WTC11 (cell line): ENCODE measurements around the gene OTOGL. TPM values are rescaled to one million over a fixed set of nuclear protein-coding genes. Genes with fewer than 3 reads are reported as not detected.

ENCODE experiments used
- ATAC-seq: fragments of 200-7000 bp; cut with Tn5 transposase; 2 replicates; pipeline ENCODE4 v1.10.0; 2021; ENCODE audit warnings: mild to moderate bottlenecking, moderate library complexity
- CTCF ChIA-PET: fragments of 300-600 bp; sonication (Branson Sonifier 250); formaldehyde crosslinking; loops from one replicate; lab custom pipeline; 2021; ENCODE audit warnings: antibody characterized with exemption; lab: Charles Lee
- POLR2A ChIA-PET: fragments of 350-600 bp; sonication (Branson Sonifier 250); formaldehyde crosslinking; loops from one replicate; lab custom pipeline; 2021; ENCODE audit warnings: antibody characterized with exemption; lab: Charles Lee
- DNase-seq: peaks from one replicate; pipeline ENCODE4 v3.0.0; 2021; ENCODE audit warnings: low spot score
- H3K27ac Mint-ChIP-seq: 2 replicates; pipeline ENCODE4 v1.8.0; 2021; ENCODE audit warnings: mixed read lengths
- H3K27me3 Mint-ChIP-seq: 2 replicates; pipeline ENCODE4 v1.8.0; 2021; ENCODE audit warnings: low read depth, mild to moderate bottlenecking, moderate library complexity, mixed read lengths
- H3K36me3 Mint-ChIP-seq: 2 replicates; pipeline ENCODE4 v1.8.0; 2021; ENCODE audit warnings: mixed read lengths
- H3K4me1 Mint-ChIP-seq: 2 replicates; pipeline ENCODE4 v1.8.0; 2022; ENCODE audit warnings: mixed read lengths
- H3K4me3 Mint-ChIP-seq: 2 replicates; pipeline ENCODE4 v1.8.0; 2021; ENCODE audit warnings: mild to moderate bottlenecking, moderate library complexity, mixed read lengths
- H3K9me3 Mint-ChIP-seq: 2 replicates; pipeline ENCODE4 v1.8.0; 2021; ENCODE audit warnings: mixed read lengths
- ATF1 ChIP-seq: sonication (generic); formaldehyde crosslinking; IDR thresholded peaks from 2 replicates; pipeline ENCODE4 v1.8.1; 2023; ENCODE audit warnings: mild to moderate bottlenecking, moderate library complexity, missing genetic modification reagents
- CBFB ChIP-seq: sonication (generic); formaldehyde crosslinking; IDR thresholded peaks from 2 replicates; pipeline ENCODE4 v1.8.1; 2022; ENCODE audit warnings: mild to moderate bottlenecking, low read depth, missing genetic modification reagents
- CREB1 ChIP-seq: sonication (generic); formaldehyde crosslinking; IDR thresholded peaks from 2 replicates; pipeline ENCODE4 v1.8.0; 2023; ENCODE audit warnings: mild to moderate bottlenecking, missing genetic modification reagents
- FOXJ3 ChIP-seq: sonication (generic); formaldehyde crosslinking; IDR thresholded peaks from 2 replicates; pipeline ENCODE4 v1.9.0; 2021; ENCODE audit warnings: missing genetic modification reagents, mild to moderate bottlenecking, borderline replicate concordance
- FOXP1 ChIP-seq: sonication (generic); formaldehyde crosslinking; IDR thresholded peaks from 2 replicates; pipeline ENCODE4 v1.8.0; 2022; ENCODE audit warnings: missing genetic modification reagents, mild to moderate bottlenecking, moderate library complexity, borderline replicate concordance
- GABPB1 ChIP-seq: sonication (generic); formaldehyde crosslinking; IDR thresholded peaks from 2 replicates; pipeline ENCODE4 v1.8.1; 2023; ENCODE audit warnings: mild to moderate bottlenecking, missing genetic modification reagents
- GRHL2 ChIP-seq: fragments of 250-450 bp; sonication (Bioruptor Pico); IDR thresholded peaks from 2 replicates; pipeline ENCODE4 v1.8.0; 2022; ENCODE audit warnings: mild to moderate bottlenecking, moderate library complexity; ENCODE audit not compliant: insufficient replicate concordance, severe bottlenecking
- HMGA2 ChIP-seq: fragments of 250-450 bp; sonication (Bioruptor Pico); IDR thresholded peaks from 2 replicates; pipeline ENCODE4 v1.4.0; 2021; ENCODE audit warnings: mild to moderate bottlenecking, moderate library complexity
- IRF2 ChIP-seq: sonication (generic); formaldehyde crosslinking; IDR thresholded peaks from 2 replicates; pipeline ENCODE4 v1.8.0; 2022; ENCODE audit warnings: low read depth, missing genetic modification reagents, borderline replicate concordance
- KAT7 ChIP-seq: sonication (generic); formaldehyde crosslinking; IDR thresholded peaks from 2 replicates; pipeline ENCODE4 v1.8.1; 2023; ENCODE audit warnings: missing genetic modification reagents, mild to moderate bottlenecking, borderline replicate concordance
- MYBL2 ChIP-seq: sonication (generic); formaldehyde crosslinking; IDR thresholded peaks from 2 replicates; pipeline ENCODE4 v1.8.1; 2023; ENCODE audit warnings: mild to moderate bottlenecking, moderate library complexity, missing genetic modification reagents
- RELA ChIP-seq: sonication (generic); formaldehyde crosslinking; IDR thresholded peaks from 2 replicates; pipeline ENCODE4 v1.8.1; 2022; ENCODE audit warnings: missing genetic modification reagents, mild to moderate bottlenecking, borderline replicate concordance
- SP1 ChIP-seq: sonication (generic); formaldehyde crosslinking; conservative IDR thresholded peaks from 2 replicates; pipeline ENCODE4 v1.8.1; 2022; ENCODE audit warnings: missing genetic modification reagents
- TCF7 ChIP-seq: sonication (generic); formaldehyde crosslinking; IDR thresholded peaks from 2 replicates; pipeline ENCODE4 v1.8.0; 2022; ENCODE audit warnings: mild to moderate bottlenecking, low read depth, missing genetic modification reagents, moderate library complexity
- TEAD1 ChIP-seq: sonication (generic); formaldehyde crosslinking; IDR thresholded peaks from 2 replicates; pipeline ENCODE4 v1.8.0; 2022; ENCODE audit warnings: mild to moderate bottlenecking, missing genetic modification reagents
- TP53 ChIP-seq: sonication (generic); formaldehyde crosslinking; IDR thresholded peaks from 2 replicates; pipeline ENCODE4 v1.8.1; 2023; ENCODE audit warnings: mild to moderate bottlenecking, missing genetic modification reagents
- ZNF121 ChIP-seq: sonication (generic); formaldehyde crosslinking; IDR thresholded peaks from 2 replicates; pipeline ENCODE4 v1.8.0; 2023; ENCODE audit warnings: missing genetic modification reagents
- ZNF138 ChIP-seq: sonication (generic); formaldehyde crosslinking; conservative IDR thresholded peaks from 2 replicates; pipeline ENCODE4 v1.8.1; 2022; ENCODE audit warnings: mild to moderate bottlenecking, moderate library complexity, missing genetic modification reagents
- ZNF317 ChIP-seq: sonication (generic); formaldehyde crosslinking; IDR thresholded peaks from 2 replicates; pipeline ENCODE4 v1.8.1; 2023; ENCODE audit warnings: low read depth, mild to moderate bottlenecking, moderate library complexity, missing genetic modification reagents, borderline replicate concordance
- total RNA-seq: library from RNA; stranded (reverse); gene quantifications from 3 replicates; pipeline ENCODE4 v1.2.3, GENCODE V29; 2021
- TF ChIP-seq, protein P1 (sequence below): fragments of 250-450 bp; sonication (Bioruptor Pico); IDR thresholded peaks from 2 replicates; pipeline ENCODE4 v2.1.2; 2022; ENCODE audit warnings: mild to moderate bottlenecking, moderate library complexity
- TF ChIP-seq, protein P2 (sequence below): fragments of 250-450 bp; sonication (Bioruptor Pico); IDR thresholded peaks from 2 replicates; pipeline ENCODE4 v1.9.0; 2021; ENCODE audit warnings: mild to moderate bottlenecking
- TF ChIP-seq, protein P3 (sequence below): sonication (generic); formaldehyde crosslinking; conservative IDR thresholded peaks from 2 replicates; pipeline ENCODE4 v1.8.1; 2022; ENCODE audit warnings: mild to moderate bottlenecking, missing genetic modification reagents
- TF ChIP-seq, protein P4 (sequence below): sonication (generic); formaldehyde crosslinking; IDR thresholded peaks from 2 replicates; pipeline ENCODE4 v1.8.1; 2022; ENCODE audit warnings: low read depth, missing genetic modification reagents, borderline replicate concordance
- TF ChIP-seq, protein P5 (sequence below): fragments of 250-450 bp; sonication (Bioruptor Pico); IDR thresholded peaks from 2 replicates; pipeline ENCODE4 v1.9.0; 2021; ENCODE audit warnings: mild to moderate bottlenecking
- TF ChIP-seq, protein P6 (sequence below): sonication (generic); formaldehyde crosslinking; IDR thresholded peaks from 2 replicates; pipeline ENCODE4 v1.8.1; 2023; ENCODE audit warnings: mild to moderate bottlenecking, missing genetic modification reagents, moderate library complexity
- TF ChIP-seq, protein P7 (sequence below): fragments of 250-450 bp; sonication (Bioruptor Pico); IDR thresholded peaks from 2 replicates; pipeline ENCODE4 v1.9.0; 2021; ENCODE audit warnings: moderate library complexity, mild to moderate bottlenecking, inconsistent platforms, borderline replicate concordance

OTOGL gene
- total RNA-seq, 1 experiment from 2014 or later: 0.55 TPM

DNA sequence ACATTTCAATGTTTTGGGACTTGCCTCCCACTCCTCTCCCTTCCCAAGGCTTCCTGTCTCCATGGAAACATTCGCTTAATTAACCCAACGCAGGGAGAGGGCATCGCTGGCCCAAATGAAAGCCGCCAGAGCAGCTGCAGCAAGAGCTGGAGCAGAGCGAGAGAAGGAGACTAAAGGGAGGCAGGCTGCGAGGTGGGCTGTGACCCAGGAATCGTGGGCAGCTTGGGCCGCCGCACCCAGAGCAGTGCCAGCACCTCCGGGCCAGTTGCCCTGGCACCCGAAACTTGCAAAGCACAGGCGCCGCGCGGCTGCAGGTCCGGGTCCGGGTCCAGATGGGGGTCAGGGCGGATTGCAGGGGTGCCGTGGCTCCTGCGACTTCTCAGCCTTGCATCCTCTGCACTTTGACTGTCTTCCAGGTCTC lies 301.2 kb downstream of the OTOGL start (continued):
- TF ChIP-seq, protein P1, sequence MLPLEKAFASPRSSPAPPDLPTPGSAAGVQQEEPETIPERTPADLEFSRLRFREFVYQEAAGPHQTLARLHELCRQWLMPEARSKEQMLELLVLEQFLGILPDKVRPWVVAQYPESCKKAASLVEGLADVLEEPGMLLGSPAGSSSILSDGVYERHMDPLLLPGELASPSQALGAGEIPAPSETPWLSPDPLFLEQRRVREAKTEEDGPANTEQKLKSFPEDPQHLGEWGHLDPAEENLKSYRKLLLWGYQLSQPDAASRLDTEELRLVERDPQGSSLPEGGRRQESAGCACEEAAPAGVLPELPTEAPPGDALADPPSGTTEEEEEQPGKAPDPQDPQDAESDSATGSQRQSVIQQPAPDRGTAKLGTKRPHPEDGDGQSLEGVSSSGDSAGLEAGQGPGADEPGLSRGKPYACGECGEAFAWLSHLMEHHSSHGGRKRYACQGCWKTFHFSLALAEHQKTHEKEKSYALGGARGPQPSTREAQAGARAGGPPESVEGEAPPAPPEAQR (CRISPR knock-in tag): no peak
- TF ChIP-seq, protein P2, sequence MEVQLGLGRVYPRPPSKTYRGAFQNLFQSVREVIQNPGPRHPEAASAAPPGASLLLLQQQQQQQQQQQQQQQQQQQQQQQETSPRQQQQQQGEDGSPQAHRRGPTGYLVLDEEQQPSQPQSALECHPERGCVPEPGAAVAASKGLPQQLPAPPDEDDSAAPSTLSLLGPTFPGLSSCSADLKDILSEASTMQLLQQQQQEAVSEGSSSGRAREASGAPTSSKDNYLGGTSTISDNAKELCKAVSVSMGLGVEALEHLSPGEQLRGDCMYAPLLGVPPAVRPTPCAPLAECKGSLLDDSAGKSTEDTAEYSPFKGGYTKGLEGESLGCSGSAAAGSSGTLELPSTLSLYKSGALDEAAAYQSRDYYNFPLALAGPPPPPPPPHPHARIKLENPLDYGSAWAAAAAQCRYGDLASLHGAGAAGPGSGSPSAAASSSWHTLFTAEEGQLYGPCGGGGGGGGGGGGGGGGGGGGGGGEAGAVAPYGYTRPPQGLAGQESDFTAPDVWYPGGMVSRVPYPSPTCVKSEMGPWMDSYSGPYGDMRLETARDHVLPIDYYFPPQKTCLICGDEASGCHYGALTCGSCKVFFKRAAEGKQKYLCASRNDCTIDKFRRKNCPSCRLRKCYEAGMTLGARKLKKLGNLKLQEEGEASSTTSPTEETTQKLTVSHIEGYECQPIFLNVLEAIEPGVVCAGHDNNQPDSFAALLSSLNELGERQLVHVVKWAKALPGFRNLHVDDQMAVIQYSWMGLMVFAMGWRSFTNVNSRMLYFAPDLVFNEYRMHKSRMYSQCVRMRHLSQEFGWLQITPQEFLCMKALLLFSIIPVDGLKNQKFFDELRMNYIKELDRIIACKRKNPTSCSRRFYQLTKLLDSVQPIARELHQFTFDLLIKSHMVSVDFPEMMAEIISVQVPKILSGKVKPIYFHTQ: no peak
- TF ChIP-seq ZNF317 (CRISPR knock-in tag) (no peak), ZNF138 (CRISPR knock-in tag) (no peak), ATF1 (no peak)
- TF ChIP-seq, all 79 proteins: peak for 0

DNA sequence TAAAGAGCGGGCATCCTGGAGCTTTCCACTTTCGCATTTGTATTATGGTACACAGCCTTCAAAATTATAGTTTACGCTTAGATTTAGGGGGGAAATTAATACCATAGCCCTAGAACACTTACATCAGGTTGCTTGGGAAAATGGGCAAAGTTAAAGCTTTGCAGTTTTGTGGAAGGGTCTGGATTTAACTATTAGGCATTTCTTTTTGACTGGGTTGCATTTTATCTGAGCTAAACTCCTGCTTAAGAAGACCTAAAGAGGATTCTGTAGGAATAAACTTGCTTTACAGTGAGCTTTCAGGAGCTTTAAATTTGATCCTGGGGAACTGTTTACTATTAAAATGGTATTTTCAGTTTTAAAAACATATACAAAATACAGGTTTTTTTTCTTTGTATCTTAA lies 301.9 kb downstream of the OTOGL start:
- H3K36me3 Mint-ChIP-seq: no peaks in the 10 kb centered on the region
- no peaks in the 10 kb centered on the region for H3K27me3 Mint-ChIP-seq
- CTCF ChIA-PET: interaction anchor here (0.8 kb wide), 1 partner anchor 206 kb away, joined by 3 read pairs; no protein-coding TSS in a partner anchor
- TF ChIP-seq TCF7 (CRISPR knock-in tag) (no peak), ZNF121 (CRISPR knock-in tag) (no peak), RELA (no peak), CBFB (CRISPR knock-in tag) (no peak), SP1 (no peak), CREB1 (CRISPR knock-in tag) (no peak), HMGA2 (no peak), KAT7 (CRISPR knock-in tag) (no peak), MYBL2 (CRISPR knock-in tag) (no peak), ATF1 (no peak), TP53 (CRISPR knock-in tag) (no peak)
- TF ChIP-seq, protein P3, sequence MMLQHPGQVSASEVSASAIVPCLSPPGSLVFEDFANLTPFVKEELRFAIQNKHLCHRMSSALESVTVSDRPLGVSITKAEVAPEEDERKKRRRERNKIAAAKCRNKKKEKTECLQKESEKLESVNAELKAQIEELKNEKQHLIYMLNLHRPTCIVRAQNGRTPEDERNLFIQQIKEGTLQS: no peak
- TF ChIP-seq, protein P4, sequence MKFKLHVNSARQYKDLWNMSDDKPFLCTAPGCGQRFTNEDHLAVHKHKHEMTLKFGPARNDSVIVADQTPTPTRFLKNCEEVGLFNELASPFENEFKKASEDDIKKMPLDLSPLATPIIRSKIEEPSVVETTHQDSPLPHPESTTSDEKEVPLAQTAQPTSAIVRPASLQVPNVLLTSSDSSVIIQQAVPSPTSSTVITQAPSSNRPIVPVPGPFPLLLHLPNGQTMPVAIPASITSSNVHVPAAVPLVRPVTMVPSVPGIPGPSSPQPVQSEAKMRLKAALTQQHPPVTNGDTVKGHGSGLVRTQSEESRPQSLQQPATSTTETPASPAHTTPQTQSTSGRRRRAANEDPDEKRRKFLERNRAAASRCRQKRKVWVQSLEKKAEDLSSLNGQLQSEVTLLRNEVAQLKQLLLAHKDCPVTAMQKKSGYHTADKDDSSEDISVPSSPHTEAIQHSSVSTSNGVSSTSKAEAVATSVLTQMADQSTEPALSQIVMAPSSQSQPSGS: no peak
- TF ChIP-seq, protein P5, sequence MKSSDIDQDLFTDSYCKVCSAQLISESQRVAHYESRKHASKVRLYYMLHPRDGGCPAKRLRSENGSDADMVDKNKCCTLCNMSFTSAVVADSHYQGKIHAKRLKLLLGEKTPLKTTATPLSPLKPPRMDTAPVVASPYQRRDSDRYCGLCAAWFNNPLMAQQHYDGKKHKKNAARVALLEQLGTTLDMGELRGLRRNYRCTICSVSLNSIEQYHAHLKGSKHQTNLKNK (CRISPR knock-in tag): no peak
- POLR2A ChIA-PET: no interaction called here
- no peak overlapping the region for H3K27ac Mint-ChIP-seq
- ATAC-seq (no peak), DNase-seq (no peak)
- peaks cover 4% of the 10 kb centered on the region for H3K4me1 Mint-ChIP-seq
- H3K9me3 Mint-ChIP-seq: no peaks in the 10 kb centered on the region
- no peak overlapping the region for H3K4me3 Mint-ChIP-seq

DNA sequence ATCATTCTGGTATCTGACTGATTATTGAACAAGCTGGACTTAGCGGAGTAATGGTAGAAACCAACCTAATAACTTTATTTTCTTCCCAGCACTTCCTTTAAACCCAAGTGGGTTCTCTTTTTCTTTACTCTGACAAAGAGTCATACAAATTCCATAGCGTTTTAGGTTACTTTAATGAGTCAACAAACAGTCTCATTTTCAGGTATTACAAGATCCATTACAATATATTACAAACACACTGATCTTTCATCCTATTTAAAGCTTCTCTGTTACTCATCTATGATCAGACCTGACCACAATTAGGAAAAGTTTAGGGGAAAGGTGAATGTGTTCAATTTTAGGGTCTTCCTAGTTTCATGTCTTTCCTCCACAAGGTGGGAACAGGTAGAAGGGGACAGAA lies 305.3 kb downstream of the OTOGL start:
- TF ChIP-seq ZNF121 (CRISPR knock-in tag) (no peak), TEAD1 (CRISPR knock-in tag) (no peak), GRHL2 (CRISPR knock-in tag) (no peak), FOXJ3 (CRISPR knock-in tag) (no peak), GABPB1 (CRISPR knock-in tag) (no peak), FOXP1 (CRISPR knock-in tag) (no peak), IRF2 (CRISPR knock-in tag) (no peak)
- TF ChIP-seq, protein P6, sequence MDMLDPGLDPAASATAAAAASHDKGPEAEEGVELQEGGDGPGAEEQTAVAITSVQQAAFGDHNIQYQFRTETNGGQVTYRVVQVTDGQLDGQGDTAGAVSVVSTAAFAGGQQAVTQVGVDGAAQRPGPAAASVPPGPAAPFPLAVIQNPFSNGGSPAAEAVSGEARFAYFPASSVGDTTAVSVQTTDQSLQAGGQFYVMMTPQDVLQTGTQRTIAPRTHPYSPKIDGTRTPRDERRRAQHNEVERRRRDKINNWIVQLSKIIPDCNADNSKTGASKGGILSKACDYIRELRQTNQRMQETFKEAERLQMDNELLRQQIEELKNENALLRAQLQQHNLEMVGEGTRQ: no peak
- TF ChIP-seq, protein P7, sequence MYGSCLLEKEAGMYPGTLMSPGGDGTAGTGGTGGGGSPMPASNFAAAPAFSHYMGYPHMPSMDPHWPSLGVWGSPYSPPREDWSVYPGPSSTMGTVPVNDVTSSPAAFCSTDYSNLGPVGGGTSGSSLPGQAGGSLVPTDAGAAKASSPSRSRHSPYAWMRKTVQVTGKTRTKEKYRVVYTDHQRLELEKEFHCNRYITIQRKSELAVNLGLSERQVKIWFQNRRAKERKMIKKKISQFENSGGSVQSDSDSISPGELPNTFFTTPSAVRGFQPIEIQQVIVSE (CRISPR knock-in tag): no peak
- H3K9me3 Mint-ChIP-seq: no peaks in the 10 kb centered on the region
- ChIA-PET CTCF (no interaction called here), POLR2A (no interaction called here)
- no peak for DNase-seq
- no peak overlapping the region for H3K4me3 Mint-ChIP-seq
- H3K36me3 Mint-ChIP-seq: no peaks in the 10 kb centered on the region
- H3K27ac Mint-ChIP-seq: no peak overlapping the region
- ATAC-seq: no peak
- H3K4me1 Mint-ChIP-seq: peaks cover 4% of the 10 kb centered on the region
- no peaks in the 10 kb centered on the region; the same call in none of the 2 replicates for H3K27me3 Mint-ChIP-seq
